GM23338 (cell line): ENCODE data around the gene SOX9.

Experiments
- EZH2 ChIP-seq: fragments of 200-600 bp; sonication (generic); IDR thresholded peaks from one replicate; pipeline ENCODE4 v1.8.0; 2017; ENCODE audit warnings: antibody characterized with exemption, mild to moderate bottlenecking, low read depth; ENCODE audit not compliant: unreplicated experiment
- EZH2phosphoT487 ChIP-seq: fragments of 200-600 bp; sonication (generic); IDR thresholded peaks from one replicate; pipeline ENCODE4 v1.8.1; 2018; ENCODE audit warnings: antibody characterized with exemption; ENCODE audit not compliant: unreplicated experiment
- POLR2AphosphoS5 ChIP-seq: IDR thresholded peaks from 2 replicates; pipeline ENCODE4 v1.6.1; 2016; ENCODE audit warnings: antibody characterized with exemption, low read depth
- TF ChIP-seq, protein P1 (sequence below), 2 experiments: fragments of 200-600 bp in 1 of 2; sonication (generic) in 1 of 2; conservative IDR thresholded peaks; 2 replicates each; pipeline versions ENCODE4 v1.5.1 to v1.6.1; 2016 to 2017; ENCODE audit warnings: antibody characterized with exemption in 2 of 2, low read depth in 2 of 2, mild to moderate bottlenecking in 2 of 2, moderate library complexity in 1 of 2

DNA sequence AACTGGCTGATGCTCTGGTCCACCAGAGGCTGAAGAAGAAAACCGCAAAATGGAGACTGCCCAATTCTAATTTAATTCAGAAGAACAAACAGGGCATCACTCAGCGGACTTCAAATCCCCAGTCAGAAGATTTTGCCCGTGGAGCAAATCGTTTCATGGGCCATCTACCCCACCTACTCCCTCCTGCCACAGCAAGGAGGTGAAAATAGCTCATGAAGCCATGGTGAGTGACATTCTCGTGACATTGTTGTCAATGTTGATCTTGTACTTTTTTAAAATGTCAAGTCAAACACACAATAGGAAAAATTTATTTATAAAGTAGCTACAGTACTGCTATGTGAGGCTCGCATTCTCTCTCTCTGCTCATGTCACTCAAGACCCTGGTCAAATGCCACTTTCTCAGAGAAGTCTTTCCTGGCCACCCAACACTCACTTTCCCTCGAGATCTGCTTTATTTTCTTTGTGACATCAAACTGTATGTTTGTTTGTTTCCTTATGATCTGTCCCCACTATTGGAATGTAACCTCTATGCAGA, 31.3 kb upstream of the SOX9 start:
- TF ChIP-seq, protein P1, sequence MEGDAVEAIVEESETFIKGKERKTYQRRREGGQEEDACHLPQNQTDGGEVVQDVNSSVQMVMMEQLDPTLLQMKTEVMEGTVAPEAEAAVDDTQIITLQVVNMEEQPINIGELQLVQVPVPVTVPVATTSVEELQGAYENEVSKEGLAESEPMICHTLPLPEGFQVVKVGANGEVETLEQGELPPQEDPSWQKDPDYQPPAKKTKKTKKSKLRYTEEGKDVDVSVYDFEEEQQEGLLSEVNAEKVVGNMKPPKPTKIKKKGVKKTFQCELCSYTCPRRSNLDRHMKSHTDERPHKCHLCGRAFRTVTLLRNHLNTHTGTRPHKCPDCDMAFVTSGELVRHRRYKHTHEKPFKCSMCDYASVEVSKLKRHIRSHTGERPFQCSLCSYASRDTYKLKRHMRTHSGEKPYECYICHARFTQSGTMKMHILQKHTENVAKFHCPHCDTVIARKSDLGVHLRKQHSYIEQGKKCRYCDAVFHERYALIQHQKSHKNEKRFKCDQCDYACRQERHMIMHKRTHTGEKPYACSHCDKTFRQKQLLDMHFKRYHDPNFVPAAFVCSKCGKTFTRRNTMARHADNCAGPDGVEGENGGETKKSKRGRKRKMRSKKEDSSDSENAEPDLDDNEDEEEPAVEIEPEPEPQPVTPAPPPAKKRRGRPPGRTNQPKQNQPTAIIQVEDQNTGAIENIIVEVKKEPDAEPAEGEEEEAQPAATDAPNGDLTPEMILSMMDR (conservative IDR thresholded peaks at IDR 0.05; ENCODE audit: low read depth in 2 of 2) = no peak
- TF ChIP-seq POLR2AphosphoS5 (no peak), EZH2phosphoT487 (no peak), EZH2 (no peak)
